Bronchial epithelial cell (primary cell): ENCODE data around the gene RETREG2. TPM values are rescaled to one million over a fixed set of nuclear protein-coding genes. Genes with fewer than 3 reads are reported as not detected.

Experiments used
- DNase-seq: peaks from one replicate; pipeline ENCODE4 v3.0.0-alpha.2; 2010; ENCODE audit warnings: low read depth
- FAIRE-seq: peaks from 2 replicates; lab custom pipeline; 2011; peaks lifted over from hg19 to GRCh38; lab: Jason Lieb, UNC
- H3K27me3 ChIP-seq: 2 replicates; pipeline ENCODE4 v1.5.1; 2011; ENCODE audit warnings: low read length; ENCODE audit not compliant: control insufficient read depth, insufficient read depth
- H3K36me3 ChIP-seq: 2 replicates; pipeline ENCODE4 v1.5.1; 2011; ENCODE audit warnings: low read length; ENCODE audit not compliant: control insufficient read depth, insufficient read depth
- H3K4me3 ChIP-seq: 2 replicates; pipeline ENCODE4 v1.5.1; 2011; ENCODE audit warnings: mild to moderate bottlenecking, low read depth, low read length, control low read depth
- total RNA-seq: library from RNA; depleted of rRNA; stranded (reverse); fragments of >200 nt; gene quantifications from 2 replicates; pipeline ENCODE4 v1.2.1, GENCODE V29; 2014
- TF ChIP-seq, protein P1 (sequence below): IDR thresholded peaks from 2 replicates; pipeline ENCODE4 v1.5.1; 2011; ENCODE audit warnings: mild to moderate bottlenecking, moderate library complexity, low read length, control low read depth, inconsistent platforms; ENCODE audit not compliant: insufficient read depth, severe bottlenecking

The RETREG2 gene
- total RNA-seq, 1 donor from 2014 or later, result 110 TPM

- TF ChIP-seq, protein P1, sequence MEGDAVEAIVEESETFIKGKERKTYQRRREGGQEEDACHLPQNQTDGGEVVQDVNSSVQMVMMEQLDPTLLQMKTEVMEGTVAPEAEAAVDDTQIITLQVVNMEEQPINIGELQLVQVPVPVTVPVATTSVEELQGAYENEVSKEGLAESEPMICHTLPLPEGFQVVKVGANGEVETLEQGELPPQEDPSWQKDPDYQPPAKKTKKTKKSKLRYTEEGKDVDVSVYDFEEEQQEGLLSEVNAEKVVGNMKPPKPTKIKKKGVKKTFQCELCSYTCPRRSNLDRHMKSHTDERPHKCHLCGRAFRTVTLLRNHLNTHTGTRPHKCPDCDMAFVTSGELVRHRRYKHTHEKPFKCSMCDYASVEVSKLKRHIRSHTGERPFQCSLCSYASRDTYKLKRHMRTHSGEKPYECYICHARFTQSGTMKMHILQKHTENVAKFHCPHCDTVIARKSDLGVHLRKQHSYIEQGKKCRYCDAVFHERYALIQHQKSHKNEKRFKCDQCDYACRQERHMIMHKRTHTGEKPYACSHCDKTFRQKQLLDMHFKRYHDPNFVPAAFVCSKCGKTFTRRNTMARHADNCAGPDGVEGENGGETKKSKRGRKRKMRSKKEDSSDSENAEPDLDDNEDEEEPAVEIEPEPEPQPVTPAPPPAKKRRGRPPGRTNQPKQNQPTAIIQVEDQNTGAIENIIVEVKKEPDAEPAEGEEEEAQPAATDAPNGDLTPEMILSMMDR, result no peak
- no peak for FAIRE-seq
- Histone ChIP-seq H3K4me3 (peak overlapping the region; percentile 80), H3K27me3 (no peaks in the 10 kb centered on the region), H3K36me3 (peaks cover 27% of the 10 kb centered on the region)
- DNase-seq, result peak; percentile 55
Measured at GRCh38 chr2:219230059-219230540, 52.0 kb downstream of the RETREG2 start.

- TF ChIP-seq, protein P1, result no peak
- FAIRE-seq (no peak), DNase-seq (no peak)
- Histone ChIP-seq H3K4me3 (no peak overlapping the region), H3K36me3 (peaks cover 36% of the 10 kb centered on the region), H3K27me3 (no peaks in the 10 kb centered on the region)
Measured at GRCh38 chr2:219234331-219234730, 56.3 kb downstream of the RETREG2 start.

Other genes starting within 250 kb of the RETREG2 start
- gene CDK5R2, start 218.6 kb upstream of the RETREG2 start, total RNA-seq, result not detected in 2 replicates
- not detected in 2 replicates for gene FEV, start 193.1 kb upstream of the RETREG2 start, total RNA-seq
- not detected in 2 replicates for gene CRYBA2, start 184.9 kb upstream of the RETREG2 start, total RNA-seq
- gene CFAP65, start 136.8 kb upstream of the RETREG2 start, total RNA-seq, result not detected in 2 replicates
- not detected in 2 replicates for gene IHH, start 117.4 kb upstream of the RETREG2 start, total RNA-seq
- gene NHEJ1, start 17.5 kb upstream of the RETREG2 start, total RNA-seq, result 10.2 and 22.1 TPM in 2 replicates
- 1.3 and 1.9 TPM in 2 replicates for gene SLC23A3, start 8.2 kb upstream of the RETREG2 start, total RNA-seq
- gene CNPPD1, start 1.4 kb upstream of the RETREG2 start, total RNA-seq, result 44.2 and 54.5 TPM in 2 replicates
- 55.4 and 59.8 TPM in 2 replicates for gene ZFAND2B, start 28.5 kb downstream of the RETREG2 start, total RNA-seq
- gene ABCB6, start 40.7 kb downstream of the RETREG2 start, total RNA-seq, result 40.2 and 46.1 TPM in 2 replicates
- gene ATG9A, start 51.4 kb downstream of the RETREG2 start, total RNA-seq, result 26.3 and 36.4 TPM in 2 replicates
- gene ANKZF1, start 51.5 kb downstream of the RETREG2 start, total RNA-seq, result 46.3 and 48.9 TPM in 2 replicates
- gene GLB1L, start 67.2 kb downstream of the RETREG2 start, total RNA-seq, result 3.7 and 4.7 TPM in 2 replicates
- 48.3 and 50.8 TPM in 2 replicates for gene STK16, start 67.2 kb downstream of the RETREG2 start, total RNA-seq
- gene TUBA4B, start 75.0 kb downstream of the RETREG2 start, total RNA-seq, result not detected in 2 replicates
- 47.9 and 68.7 TPM in 2 replicates for gene TUBA4A, start 75.6 kb downstream of the RETREG2 start, total RNA-seq
- 57.6 and 60.0 TPM in 2 replicates for gene DNAJB2, start 101.1 kb downstream of the RETREG2 start, total RNA-seq
- gene PTPRN, start 131.1 kb downstream of the RETREG2 start, total RNA-seq, result 0.13 and 1.3 TPM in 2 replicates
- not detected in 2 replicates for gene RESP18, start 154.5 kb downstream of the RETREG2 start, total RNA-seq
- 50.8 and 60.4 TPM in 2 replicates for gene DNPEP, start 209.6 kb downstream of the RETREG2 start, total RNA-seq
- gene DES, start 240.1 kb downstream of the RETREG2 start, total RNA-seq, result not detected in 2 replicates